HG03139 (cell line): ENCODE results near the gene MCM6.

Source experiments
- ATAC-seq: cut with Tn5 transposase; IDR thresholded peaks from one replicate; pipeline ENCODE4 v1.9.1; 2021; ENCODE audit not compliant: unreplicated experiment

The MCM6 gene

DNA sequence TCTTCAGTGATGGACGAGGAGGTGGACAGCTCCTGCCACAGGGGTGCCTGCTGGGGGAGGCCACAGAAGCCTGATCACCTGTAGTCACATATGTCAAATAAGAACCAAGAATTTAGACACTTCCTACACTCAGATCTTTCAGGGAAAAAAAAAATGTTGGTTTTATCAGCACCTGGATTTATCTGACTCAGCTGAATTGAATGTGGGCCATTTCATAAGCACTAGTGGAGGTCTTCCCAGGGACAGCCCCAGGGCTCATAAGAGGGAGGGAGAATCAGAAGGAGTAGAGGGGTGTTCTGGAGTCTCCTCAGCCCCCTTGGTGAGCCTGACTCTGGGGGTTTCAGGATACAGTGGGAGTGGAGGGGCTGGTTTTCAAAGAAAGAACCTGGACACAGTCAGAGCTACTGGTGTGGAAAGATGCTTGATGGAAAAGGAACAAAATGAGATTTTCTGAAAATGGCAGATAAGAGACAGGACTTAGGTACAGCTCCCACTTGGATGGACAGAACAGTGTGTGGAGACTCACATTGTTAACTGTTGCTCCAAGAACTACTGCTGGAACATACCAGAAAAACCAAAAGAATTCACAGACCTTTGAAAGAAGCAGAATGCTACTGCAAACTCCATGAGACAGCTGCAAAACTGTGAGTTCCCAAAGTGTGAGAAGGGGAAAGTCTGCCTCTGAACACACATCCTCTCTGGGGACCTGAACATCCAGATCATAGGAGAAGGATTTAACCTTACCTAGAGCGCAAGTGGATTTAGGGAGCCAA is 84.6 kb downstream of the MCM6 start:
- no peak for ATAC-seq

DNA sequence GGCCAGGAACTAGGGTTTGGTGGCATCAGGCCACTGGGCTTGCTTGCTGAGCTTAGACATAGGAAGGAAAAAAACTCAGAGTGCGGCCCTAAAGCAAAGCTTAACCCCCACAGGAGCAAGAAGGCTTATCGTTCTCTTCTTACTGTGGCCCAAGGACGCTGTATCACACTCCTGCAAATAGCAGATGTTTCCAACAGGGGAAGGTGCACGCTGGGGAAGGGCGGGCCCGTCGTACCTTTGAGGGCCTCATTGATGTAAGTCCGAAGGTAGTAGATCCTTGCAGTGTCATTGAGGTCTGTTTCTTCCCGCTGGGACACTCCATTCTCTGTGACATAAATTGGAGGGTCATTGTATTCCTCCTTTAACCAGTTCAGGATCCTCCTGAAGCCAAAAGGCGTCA is 85.8 kb downstream of the MCM6 start:
- no peak for ATAC-seq
